Prostate gland (tissue), 2 donors: Measurements from ENCODE around the gene HOXD4. TPM values are rescaled to one million over a fixed set of nuclear protein-coding genes. Genes with fewer than 3 reads are reported as not detected.

ENCODE experiments used
- DNase-seq: peaks from one replicate; pipeline ENCODE4 v3.0.0-alpha.2; 2019; ENCODE audit warnings: low spot score
- H3K27ac ChIP-seq, 2 donors: fragments of 200-600 bp; sonication (generic); 2 replicates each; pipeline ENCODE4 v1.5.1; 2017 to 2019
- H3K27me3 ChIP-seq: fragments of 200-600 bp; sonication (generic); replicated peaks from 2 replicates; pipeline ENCODE4 v1.5.1; 2019; ENCODE audit not compliant: insufficient read depth
- H3K36me3 ChIP-seq, 2 donors: fragments of 200-600 bp; sonication (generic); 1 replicate in 1 of 2; 2 replicates in 1 of 2; pipeline versions ENCODE4 v1.5.1 to v1.8.1; 2017 to 2019
- H3K4me1 ChIP-seq: fragments of 200-600 bp; sonication (generic); replicated peaks from 2 replicates; pipeline ENCODE4 v1.5.1; 2019
- H3K4me3 ChIP-seq, 2 donors: fragments of 200-600 bp; sonication (generic); 2 replicates each; pipeline ENCODE4 v1.5.1; 2017 to 2019
- H3K9me3 ChIP-seq: fragments of 200-600 bp; sonication (generic); 2 replicates; pipeline ENCODE4 v1.5.1; 2017
- POLR2A ChIP-seq: fragments of 450-650 bp; IDR thresholded peaks from one replicate; pipeline ENCODE4 v1.6.1; 2016; ENCODE audit warnings: antibody characterized with exemption, mild to moderate bottlenecking
- POLR2AphosphoS5 ChIP-seq: sonication (generic); formaldehyde crosslinking; IDR thresholded peaks from one replicate; pipeline ENCODE4 v1.6.1; 2017; ENCODE audit warnings: antibody characterized with exemption
- WGBS: methylation state at CpG from one replicate; pipeline ENCODE4 v1.1.5; 2018; 5-methylcytosine and 5-hydroxymethylcytosine counted together
- intact Hi-C: fragments of 100-400 bp; cut with DNase I; formaldehyde crosslinking; loops from one replicate; pipeline ENCODE4 v1.14.2; 2022
- total RNA-seq, 2 donors: library from RNA; depleted of rRNA; stranded (reverse); fragments of >200 nt; gene quantifications; one replicate each; pipeline ENCODE4 v1.1.0, GENCODE V29; 2016
- TF ChIP-seq, protein P1 (sequence below), 4 experiments: fragments of 200-600 bp in 2 of 4; fragments of 450-650 bp in 2 of 4; sonication (generic) in 2 of 4; IDR thresholded peaks; 1 replicate in 3 of 4; 2 replicates in 1 of 4; pipeline ENCODE4 v1.5.1; 2016 to 2019; ENCODE audit warnings: antibody characterized with exemption in 4 of 4, mild to moderate bottlenecking in 2 of 4, moderate library complexity in 2 of 4

The HOXD4 gene
- total RNA-seq, 2 donors from 2014 or later: 1.2 to 6.7 TPM

- Histone ChIP-seq H3K27ac (no peak overlapping the region), H3K36me3 (no peaks in the 10 kb centered on the region), H3K9me3 (no peaks in the 10 kb centered on the region), H3K4me1 (no peaks in the 10 kb centered on the region), H3K4me3 (no peak overlapping the region), H3K27me3 (peaks cover 65% of the 10 kb centered on the region)
- 13% methylated on average over 22 of the region's 22 CpGs for WGBS
- intact Hi-C loops: no loop called here
- TF ChIP-seq, protein P1, sequence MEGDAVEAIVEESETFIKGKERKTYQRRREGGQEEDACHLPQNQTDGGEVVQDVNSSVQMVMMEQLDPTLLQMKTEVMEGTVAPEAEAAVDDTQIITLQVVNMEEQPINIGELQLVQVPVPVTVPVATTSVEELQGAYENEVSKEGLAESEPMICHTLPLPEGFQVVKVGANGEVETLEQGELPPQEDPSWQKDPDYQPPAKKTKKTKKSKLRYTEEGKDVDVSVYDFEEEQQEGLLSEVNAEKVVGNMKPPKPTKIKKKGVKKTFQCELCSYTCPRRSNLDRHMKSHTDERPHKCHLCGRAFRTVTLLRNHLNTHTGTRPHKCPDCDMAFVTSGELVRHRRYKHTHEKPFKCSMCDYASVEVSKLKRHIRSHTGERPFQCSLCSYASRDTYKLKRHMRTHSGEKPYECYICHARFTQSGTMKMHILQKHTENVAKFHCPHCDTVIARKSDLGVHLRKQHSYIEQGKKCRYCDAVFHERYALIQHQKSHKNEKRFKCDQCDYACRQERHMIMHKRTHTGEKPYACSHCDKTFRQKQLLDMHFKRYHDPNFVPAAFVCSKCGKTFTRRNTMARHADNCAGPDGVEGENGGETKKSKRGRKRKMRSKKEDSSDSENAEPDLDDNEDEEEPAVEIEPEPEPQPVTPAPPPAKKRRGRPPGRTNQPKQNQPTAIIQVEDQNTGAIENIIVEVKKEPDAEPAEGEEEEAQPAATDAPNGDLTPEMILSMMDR (IDR thresholded peaks at IDR 0.05): no peak
- no peak for TF ChIP-seq POLR2A
- DNase-seq: no peak
Measured at GRCh38 chr2:176161825-176162626, 10.7 kb downstream of the HOXD4 start.

- Histone ChIP-seq H3K36me3 (no peaks in the 10 kb centered on the region), H3K27ac (no peak overlapping the region), H3K4me1 (no peaks in the 10 kb centered on the region), H3K27me3 (peaks cover 60% of the 10 kb centered on the region), H3K9me3 (no peaks in the 10 kb centered on the region), H3K4me3 (no peak overlapping the region)
- 8% methylated on average over 29 of the region's 29 CpGs for WGBS
- no peak for DNase-seq
- TF ChIP-seq, protein P1 (IDR thresholded peaks at IDR 0.05): no peak
- TF ChIP-seq POLR2AphosphoS5 (no peak), POLR2A (no peak)
- intact Hi-C loops: no loop called here
Measured at GRCh38 chr2:176162911-176163671, 11.7 kb downstream of the HOXD4 start.

GRCh38 chr2:176163672-176164056 lies 12.3 kb downstream of the HOXD4 start:
- DNase-seq: no peak
- TF ChIP-seq POLR2AphosphoS5: no peak
- peaks cover 56% of the 10 kb centered on the region for H3K27me3 ChIP-seq
- H3K36me3 ChIP-seq: no peaks in the 10 kb centered on the region
- H3K4me1 ChIP-seq: no peaks in the 10 kb centered on the region
- no peaks in the 10 kb centered on the region for H3K9me3 ChIP-seq
- intact Hi-C loops: no loop called here
- no peak overlapping the region for H3K27ac ChIP-seq
- H3K4me3 ChIP-seq: no peak overlapping the region
- 28% methylated on average over 12 of the region's 12 CpGs for WGBS

DNA sequence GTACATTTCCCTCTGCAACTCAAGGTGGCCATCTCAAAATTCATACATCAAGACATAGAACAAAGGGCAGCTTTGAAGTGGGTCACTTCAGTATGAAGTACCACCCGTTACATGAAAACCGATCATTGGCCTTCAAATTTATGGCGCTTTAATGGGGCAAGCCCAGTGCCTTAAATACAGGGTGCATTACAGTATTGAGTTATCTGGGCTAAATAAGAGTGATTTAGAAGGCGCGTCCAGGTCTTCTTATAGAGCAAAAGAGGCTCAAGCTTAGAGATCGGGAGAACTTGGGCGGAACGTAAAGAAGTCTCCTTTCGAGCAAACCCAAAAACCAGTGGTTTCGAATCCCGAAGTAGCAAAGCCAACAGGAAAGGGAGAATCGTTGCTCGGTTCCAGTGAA lies 12.9 kb downstream of the HOXD4 start:
- no peak for DNase-seq
- Histone ChIP-seq H3K27ac (no peak overlapping the region), H3K9me3 (no peaks in the 10 kb centered on the region), H3K36me3 (no peaks in the 10 kb centered on the region), H3K4me1 (no peaks in the 10 kb centered on the region), H3K27me3 (peaks cover 51% of the 10 kb centered on the region), H3K4me3 (no peak overlapping the region)
- 40% methylated on average over 13 of the region's 13 CpGs for WGBS
- TF ChIP-seq POLR2A (no peak), POLR2AphosphoS5 (no peak)
- TF ChIP-seq, protein P1 (IDR thresholded peaks at IDR 0.05): no peak
- intact Hi-C loops: no loop called here

DNA sequence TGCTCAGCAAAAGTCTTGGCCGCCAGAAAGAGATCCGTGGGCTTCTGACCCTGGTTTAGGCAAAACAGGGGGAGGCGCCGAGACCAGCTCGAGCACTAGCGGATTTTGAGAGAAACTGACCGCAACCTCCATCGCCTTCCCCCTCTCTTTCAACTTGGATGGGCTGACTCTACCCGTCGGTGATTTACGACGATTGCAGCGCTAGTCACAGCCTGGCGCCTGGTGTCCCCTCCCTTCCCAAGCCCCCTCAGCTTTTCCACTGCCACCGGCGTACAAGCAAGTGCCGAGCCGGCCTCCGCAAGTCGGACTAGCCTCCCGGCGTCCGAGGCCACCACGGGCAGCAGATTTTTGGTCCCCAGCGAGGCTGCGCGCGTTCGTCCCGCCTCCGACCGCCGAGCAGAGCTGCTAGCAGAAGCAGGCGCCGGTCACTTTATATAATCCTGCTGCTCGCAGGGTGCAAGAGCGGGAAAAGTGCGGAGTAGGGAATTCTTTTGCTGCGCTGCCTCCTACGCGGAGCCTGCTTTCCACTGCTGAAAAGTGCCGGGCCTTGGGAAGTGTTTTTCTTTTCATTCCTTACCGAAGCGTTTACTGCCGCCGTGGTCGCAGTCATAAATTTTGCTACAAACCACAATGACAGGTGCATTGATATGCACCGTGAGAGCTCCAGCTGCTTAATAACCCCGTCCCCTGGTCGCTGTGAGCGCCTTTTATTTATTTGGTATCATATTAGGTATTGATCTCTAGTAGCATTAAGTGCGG lies 13.4 kb downstream of the HOXD4 start:
- H3K27ac ChIP-seq: no peak overlapping the region
- H3K9me3 ChIP-seq: no peaks in the 10 kb centered on the region
- TF ChIP-seq POLR2A (no peak), POLR2AphosphoS5 (no peak)
- TF ChIP-seq, protein P1 (IDR thresholded peaks at IDR 0.05): no peak
- no peaks in the 10 kb centered on the region for H3K4me1 ChIP-seq
- no peaks in the 10 kb centered on the region for H3K36me3 ChIP-seq
- H3K27me3 ChIP-seq: peaks cover 48% of the 10 kb centered on the region
- intact Hi-C loops: no loop called here
- 13% methylated on average over 52 of the region's 52 CpGs for WGBS
- no peak for DNase-seq
- H3K4me3 ChIP-seq: no peak overlapping the region
